Occipital lobe (tissue), 2 donors: ENCODE data around the gene ARHGAP24. TPM values are rescaled to one million over a fixed set of nuclear protein-coding genes. Genes with fewer than 3 reads are reported as not detected.
"Not testable (repeated sequence)": the region's sequence is repeated elsewhere in the genome, so short reads cannot be mapped to it uniquely, and the experiment has no call there.

ENCODE experiments used
- DNase-seq: peaks from one replicate; lab custom pipeline; 2025; lab: John Stamatoyannopoulos, UW
- total RNA-seq: library from RNA; depleted of rRNA; stranded (reverse); fragments of >200 nt; gene quantifications from one replicate; pipeline ENCODE4 v1.2.3, GENCODE V29; 2014

The ARHGAP24 gene
- total RNA-seq, 1 donor from 2014 or later: 2.2 TPM

GRCh38 chr4:85644061-85644460 is 169.1 kb downstream of the ARHGAP24 start:
- no peak for DNase-seq

- DNase-seq: no peak
These were observed 176.0 kb downstream of the ARHGAP24 start for GRCh38 chr4:85650908-85651307.

GRCh38 chr4:85656759-85657505 is 182.0 kb downstream of the ARHGAP24 start:
- DNase-seq: no peak

- no peak for DNase-seq
These were observed 184.0 kb downstream of the ARHGAP24 start for GRCh38 chr4:85658766-85659439.

DNA sequence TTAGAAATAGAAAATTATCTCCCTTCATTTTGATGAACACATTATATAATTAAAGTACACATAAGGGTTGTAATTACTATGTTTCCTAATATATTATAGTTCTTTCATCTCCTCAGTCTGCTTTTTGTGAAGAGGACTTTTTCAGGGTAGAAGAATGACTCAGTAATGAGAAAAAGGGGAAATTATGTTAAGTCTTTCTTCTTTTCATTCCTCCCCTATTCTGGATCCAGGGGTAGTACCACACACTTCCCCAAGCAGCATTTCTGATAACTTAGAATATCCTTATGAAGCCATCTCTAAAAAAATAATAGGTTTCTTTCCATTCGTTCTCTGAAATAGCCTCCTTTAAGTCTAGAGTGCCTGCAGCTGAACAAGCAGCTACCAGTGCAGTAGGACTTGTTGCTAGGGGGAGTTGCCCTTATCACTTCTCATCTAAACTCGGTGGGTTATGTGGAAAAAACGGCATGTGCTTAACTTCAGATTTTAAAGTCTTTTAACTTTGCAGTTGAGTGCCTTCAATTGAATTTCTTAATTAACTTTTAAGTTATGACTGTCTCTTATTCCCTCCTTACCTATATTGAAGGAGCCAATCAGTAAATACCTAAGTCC is 184.8 kb downstream of the ARHGAP24 start:
- DNase-seq: no peak

DNA sequence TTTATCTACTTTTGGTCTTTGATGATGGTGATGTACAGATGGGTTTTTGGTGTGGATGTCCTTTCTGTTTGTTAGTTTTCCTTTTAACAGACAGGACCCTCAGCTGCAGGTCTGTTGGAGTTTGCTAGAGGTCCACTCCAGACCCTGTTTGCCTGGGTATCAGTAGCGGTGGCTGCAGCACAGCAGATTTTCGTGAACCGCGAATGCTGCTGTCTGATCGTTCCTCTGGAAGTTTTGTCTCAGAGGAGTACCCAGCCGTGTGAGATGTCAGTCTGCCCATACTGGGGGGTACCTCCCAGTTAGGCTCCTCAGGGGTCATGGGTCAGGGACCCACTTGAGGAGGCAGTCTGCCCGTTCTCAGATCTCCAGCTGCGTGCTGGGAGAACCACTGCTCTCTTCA is 191.7 kb downstream of the ARHGAP24 start:
- not testable (repeated sequence) for DNase-seq

GRCh38 chr4:85669204-85669603 is 194.3 kb downstream of the ARHGAP24 start:
- DNase-seq: no peak

GRCh38 chr4:85669992-85670548 is 195.1 kb downstream of the ARHGAP24 start:
- DNase-seq: no peak

DNA sequence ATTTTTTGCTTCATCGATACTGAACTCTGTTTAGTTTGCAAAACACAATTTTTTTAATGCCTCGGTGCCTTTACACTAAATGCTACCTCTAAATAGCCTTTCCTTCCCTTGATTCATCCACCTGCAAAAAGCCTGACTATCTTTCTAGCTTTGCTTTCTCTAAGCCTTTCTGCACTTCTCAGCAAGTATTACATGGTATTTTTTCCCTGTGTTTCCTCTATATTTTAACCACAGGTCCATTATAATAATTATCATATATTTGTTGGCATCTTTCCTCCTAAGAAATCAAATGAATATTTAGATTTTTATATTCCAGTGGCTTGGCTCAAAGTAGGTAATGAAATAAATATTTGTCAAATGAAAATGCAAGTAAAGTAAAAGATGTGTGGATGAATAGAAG is 196.2 kb downstream of the ARHGAP24 start:
- no peak for DNase-seq

DNA sequence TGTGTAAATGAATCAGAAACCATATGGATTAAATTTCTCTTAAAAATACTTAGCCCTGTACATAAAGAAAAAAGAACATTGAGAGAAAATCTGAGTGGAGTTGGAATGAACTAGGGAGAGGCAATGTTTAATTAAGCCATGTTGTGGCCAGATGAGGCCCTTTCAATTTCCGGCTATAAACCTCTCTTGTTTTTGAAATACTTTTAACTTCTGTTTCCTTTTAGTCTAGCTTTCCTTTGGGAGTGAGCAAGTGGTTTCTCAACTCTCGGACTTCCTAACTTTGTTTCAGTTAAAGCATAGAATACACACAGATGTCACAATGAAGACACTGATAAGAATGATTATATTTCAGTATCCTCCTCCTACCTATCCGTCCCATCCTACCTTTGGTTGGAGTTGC is 197.2 kb downstream of the ARHGAP24 start:
- no peak for DNase-seq

DNA sequence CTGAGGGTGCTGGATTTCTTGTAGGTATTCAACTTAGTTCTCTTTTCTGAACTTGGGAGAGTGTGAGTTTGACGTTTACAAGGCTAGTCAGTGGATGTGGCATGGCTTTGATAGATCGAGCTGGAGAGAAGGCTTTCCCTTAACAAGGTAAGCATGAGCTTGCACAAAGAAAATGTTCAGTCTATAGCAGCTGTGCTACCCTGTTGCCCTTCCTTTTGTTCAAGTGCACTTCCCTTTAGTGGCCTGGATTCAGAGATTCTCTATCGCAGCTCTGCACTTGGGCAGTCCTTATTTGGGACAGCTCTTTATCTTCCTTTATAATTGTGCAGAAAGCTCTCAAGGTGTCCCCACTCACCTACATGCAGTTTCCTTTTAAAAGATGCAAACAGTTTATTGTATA is 198.0 kb downstream of the ARHGAP24 start:
- no peak for DNase-seq

DNA sequence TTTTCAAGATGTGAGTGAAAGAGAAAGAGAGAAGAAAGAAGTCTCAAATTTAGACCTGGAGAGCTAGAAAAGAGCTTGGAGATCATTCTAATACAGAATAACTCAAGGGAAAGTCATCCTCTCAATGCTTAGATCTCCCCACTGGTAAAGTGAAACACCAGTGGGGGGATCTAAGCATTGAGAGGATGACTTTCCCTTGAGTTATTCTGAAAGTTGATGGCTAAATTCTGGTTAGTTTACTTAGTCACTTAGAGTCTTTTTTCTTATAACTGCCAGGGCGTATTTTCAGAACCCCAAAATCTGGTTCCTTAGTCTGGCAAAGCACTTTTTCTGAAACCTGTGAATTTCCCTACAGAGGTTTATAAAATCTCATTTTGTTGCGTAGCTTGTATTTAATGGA is 198.6 kb downstream of the ARHGAP24 start:
- DNase-seq: no peak

DNA sequence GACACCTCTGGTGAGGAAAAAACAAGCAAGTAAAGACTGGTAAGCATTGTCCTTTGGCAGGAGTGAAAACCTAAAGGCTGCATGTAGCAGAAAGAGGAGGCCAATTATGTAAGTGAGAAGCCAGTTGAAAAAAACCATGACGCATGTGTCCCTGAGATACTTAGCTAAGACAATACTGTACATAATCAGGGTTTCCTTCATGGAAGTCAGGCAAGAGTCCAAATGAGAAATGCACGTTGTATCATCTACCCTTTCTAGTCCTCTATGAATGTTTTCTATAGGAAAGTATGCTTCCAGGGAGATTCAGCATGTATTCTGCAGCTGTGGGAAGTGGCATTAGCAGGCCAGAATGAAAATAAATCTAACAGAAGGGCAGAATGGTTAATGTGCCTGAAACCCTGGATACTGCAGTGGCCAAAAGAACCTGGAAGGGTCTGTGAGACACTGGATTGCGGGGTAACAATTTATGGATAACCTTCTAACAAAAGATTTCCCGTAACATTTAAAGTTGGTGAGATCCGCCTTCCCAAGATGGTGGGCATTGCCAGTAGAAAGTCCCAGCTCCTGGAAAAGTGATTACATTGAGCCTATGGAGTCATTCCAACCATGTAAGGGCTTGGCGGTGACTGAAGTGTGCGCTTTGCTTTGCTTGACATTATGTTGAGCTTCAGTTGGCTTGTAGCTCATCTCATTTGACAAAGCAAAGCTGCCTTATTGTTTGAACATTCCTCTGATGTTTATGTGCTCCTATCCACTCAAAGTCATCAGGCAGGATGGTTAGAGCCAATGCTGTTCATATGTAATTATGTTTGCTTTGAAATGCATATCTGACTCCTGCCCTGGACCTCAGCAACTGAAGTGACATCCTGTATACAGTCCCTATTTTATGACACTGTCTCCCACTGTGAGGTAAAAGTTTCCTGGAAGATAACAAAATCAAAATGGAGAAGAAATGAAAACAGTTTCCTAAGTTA is 200.4 kb downstream of the ARHGAP24 start:
- no peak for DNase-seq

- DNase-seq: no peak
These were observed 201.1 kb downstream of the ARHGAP24 start for GRCh38 chr4:85676050-85676425.

DNA sequence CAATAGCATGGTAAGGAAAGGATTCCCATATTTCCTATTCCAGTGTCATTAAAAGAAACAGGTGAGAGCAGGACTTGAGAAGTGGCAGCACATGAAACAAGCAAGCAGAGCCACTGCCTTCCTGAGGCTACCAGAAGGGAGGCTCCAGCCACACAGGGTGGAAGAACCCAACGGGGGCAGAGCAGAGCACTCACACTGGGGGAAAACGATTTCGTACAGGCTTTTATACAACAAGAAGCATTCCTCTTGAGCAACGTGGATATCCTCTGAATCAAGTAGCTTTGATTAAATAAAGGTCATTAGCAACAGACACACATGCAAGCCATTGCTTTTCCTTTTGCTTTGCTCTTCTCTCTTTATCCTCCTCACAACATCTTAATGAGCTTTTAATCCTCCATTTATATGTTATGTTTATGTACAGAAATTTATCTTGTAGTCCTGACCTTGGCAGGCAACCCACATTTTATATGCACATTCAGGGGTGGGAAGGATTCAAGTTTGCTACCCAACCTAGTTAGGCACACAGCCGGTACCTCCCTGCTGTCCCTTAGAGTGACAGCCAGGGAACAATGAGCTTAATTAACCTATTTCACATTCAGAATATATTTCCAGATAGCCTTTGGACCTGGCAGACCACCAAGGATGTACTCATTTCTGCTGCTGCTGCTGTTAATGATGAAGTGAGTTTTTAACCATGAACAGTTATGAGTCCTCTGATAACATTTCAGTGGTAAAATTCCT is 202.1 kb downstream of the ARHGAP24 start:
- no peak for DNase-seq

- peak; percentile 11 for DNase-seq
These were observed 206.3 kb downstream of the ARHGAP24 start for GRCh38 chr4:85681221-85681657.

DNA sequence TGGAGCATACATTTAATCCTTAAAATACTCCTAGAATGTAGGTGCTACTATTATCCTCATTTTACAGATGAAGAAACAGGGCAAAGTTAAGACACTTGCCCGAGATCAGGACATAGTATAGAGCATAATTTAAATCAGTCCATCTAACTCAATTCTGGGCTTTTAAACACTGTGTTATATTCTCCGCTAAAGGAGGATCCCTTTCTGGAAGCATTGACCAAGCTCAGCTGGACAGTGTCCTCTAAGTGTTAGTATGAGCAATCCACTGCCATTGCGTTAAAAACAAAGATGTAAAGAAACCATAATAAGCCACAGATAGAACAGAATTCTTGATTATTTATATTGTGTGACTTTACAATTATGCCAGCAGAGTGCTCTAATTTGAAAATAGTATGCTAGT is 207.0 kb downstream of the ARHGAP24 start:
- DNase-seq: no peak

- no peak for DNase-seq
These were observed 207.4 kb downstream of the ARHGAP24 start for GRCh38 chr4:85682391-85682790.

- no peak for DNase-seq
These were observed 209.7 kb downstream of the ARHGAP24 start for GRCh38 chr4:85684676-85685075.

DNA sequence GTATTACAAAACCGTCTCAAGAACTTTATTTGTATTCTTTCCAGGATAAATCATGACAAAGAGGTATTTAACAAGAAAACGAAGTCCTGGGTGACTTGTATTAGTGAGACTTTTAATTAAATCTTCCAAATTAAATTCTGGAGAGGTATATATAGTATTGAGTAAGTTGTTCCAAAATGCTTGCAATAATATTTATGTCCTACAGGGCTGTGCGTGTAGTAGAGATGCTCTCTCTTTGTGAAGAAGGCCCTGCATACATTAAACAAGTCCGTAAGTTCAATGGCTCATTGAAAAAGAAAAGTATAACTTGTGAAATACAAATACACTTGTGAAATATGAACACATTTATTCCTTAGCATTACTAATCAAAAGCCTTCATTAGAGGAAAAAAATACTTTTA is 211.4 kb downstream of the ARHGAP24 start:
- DNase-seq: no peak
